ENCODE measurements around the gene HNF1B.
A peak's percentile ranks its signal among the peaks of the same experiment; 100 is the strongest.
"Not testable (repeated sequence)": the region's sequence is repeated elsewhere in the genome, so short reads cannot be mapped to it uniquely, and the experiment has no call there.

HNF1B gene

DNA sequence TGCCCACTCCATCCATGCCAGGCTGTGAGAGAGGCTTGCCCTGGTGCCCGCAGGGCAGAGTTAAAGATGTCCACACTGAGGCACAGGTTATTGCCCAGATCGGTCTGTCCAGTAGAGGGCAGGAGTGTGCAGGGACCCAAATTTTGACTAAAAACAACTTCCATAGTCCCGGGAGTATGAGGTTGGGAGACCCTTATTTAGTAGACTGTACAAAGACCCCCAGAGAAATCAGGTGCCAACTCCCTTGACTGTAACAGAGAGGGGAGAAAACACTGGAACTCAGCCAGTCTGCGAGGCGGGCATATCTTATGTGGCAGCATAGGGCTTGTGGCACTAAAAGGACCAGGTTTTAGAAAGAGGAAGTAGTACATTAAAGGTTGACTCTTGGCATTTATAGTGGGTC, 43.4 kb downstream of the HNF1B start:
- peak; percentile 21 to 44 for DNase-seq (ENCODE audit: low read depth in 2 of 2)

DNA sequence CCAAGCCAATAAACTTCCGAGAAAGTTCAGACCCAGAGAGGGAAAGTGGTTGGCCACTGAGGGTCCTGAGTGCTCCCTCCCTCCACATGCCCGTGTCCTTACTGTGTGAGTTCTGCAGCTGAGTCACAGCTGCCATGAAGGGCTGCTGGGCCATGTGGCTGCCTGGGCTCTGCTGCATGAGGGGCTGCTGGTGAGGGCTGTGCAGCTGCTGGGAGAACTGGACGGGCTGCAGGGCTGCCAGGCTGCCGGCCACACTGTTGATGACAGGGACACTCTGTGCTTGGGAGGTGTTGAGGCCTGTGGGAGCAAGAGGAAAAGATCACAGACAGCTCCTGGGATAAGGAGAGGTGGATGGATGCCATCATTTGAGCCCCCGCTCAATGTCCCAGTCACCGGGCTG, 44.0 kb downstream of the HNF1B start:
- no peak for DNase-seq (ENCODE audit: low read depth in 2 of 2)

DNA sequence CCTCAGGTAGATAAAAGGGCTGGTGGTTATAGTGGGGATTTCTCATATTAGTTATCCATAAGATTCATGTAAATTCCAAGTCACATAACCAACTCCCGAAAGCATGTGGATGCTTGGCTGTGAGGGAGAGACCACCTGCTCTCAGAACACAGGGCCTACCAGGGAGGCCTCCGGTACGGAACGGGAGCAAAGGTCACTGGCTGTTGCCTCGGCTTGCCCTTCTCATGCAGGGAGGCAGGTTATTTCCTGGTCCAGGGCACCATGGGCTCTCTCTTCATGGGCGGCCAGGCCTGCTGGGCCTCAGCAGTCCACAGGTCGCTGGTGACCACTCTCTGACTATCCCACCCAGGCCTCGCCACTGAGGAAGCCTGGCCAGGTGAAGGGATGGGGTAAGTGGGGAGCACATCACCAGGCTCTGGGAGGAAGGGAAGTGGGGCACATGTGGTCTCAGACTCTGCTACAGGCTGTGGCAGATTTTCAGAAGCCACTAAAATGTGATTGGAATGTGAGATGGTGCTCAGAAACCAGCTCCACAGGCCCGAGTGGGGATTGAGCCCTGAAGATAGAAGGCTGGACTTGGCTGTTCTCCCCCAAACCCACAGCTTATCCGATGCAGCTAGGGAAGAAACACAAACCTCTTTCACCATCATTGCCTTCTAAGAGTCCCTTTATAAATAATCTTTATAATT, 45.4 kb downstream of the HNF1B start:
- no peak for DNase-seq (ENCODE audit: low read depth in 2 of 2)

DNA sequence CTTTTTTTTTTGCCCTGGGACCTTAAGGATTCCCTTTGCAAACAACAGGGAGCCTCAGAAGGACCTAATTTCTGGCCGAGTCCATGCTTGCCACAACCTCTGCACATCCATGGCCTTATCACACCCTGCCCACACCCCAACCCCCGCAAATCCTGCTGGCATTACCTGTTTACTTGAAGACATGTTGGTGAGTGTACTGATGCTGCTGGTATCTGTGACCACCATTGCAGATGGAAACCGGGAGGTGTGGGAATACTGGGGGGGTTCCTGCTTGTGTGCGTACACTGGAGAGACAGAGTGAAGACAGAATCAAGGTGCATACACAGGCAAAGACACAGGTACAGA, 46.0 kb downstream of the HNF1B start:
- DNase-seq (ENCODE audit: low read depth in 2 of 2) = no peak

DNA sequence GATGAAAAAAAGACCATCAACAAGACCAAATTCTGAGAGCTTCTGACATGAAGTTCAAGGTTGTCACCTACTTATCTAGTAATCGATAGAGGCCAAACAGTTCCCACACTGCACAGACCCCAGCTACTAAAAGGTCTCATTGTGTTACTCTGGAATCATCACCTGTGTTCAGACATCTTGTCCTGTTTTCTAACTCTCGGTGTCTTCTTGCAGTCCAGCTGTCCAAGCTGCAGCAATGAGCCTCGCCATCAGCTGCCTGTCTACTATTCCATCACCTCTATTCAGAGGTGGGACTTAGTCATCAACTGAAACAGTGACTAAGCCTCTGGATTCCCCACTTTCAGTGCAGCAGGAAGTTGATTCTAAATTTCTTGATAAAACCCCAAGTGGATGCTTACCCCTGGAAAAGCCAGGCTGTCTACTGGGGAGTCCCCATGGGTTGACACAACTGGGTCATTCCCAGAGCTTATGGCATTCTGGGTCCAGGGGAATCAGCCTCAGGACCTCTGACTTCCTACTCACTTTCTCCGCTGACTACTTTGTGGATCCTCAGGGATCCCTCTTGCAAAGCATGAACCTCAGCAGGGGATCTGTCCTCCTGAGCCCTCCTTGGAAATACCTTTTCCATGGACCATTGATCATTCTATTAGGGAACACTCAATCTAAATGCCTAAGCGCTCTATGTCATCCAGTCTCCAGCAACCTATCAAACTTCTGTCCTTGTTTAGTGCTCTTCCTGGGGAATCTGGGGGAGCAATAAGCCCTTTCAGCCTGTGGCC, 46.5 kb downstream of the HNF1B start:
- no peak for DNase-seq (ENCODE audit: low read depth in 2 of 2)

DNA sequence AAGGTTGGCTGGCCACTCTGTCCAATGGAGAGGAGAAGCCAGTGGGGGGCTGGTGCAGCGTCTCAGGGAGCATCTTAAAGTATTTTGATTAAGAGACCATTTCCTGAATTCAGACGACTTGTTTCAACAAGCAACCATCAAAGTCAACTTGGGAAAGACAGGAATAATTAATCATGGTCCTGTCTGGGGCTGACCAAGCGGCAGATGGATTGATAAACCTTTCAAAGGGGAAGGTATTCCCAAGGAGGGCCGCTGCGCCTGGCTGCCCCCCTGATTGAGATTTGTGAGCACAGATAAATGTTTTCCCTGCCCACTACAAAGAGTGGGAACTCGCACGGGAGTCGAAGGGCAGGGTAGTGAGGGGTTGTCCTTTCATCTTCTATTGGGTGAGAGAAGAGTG, 47.5 kb downstream of the HNF1B start:
- no peak for DNase-seq (ENCODE audit: low read depth in 2 of 2)

DNA sequence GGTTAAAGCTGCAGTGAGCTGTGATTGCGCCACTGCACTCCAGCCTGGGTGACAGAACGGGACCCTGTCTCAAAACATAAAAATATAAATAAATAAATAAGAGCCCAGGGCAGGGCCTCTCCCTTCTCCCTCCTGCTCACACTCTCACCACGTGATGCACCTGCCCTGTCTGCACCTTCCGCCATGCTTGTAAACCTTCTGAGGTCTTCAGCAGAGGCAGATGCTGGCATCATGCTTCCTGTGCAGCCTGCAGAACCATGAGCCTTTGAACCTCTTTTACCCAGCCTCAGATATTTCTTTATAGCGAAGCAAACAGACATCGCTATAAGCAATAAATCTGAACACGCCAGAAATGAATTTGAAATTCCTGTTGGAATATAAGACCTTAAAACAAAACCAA, 48.5 kb downstream of the HNF1B start:
- DNase-seq (ENCODE audit: low read depth in 2 of 2) = no peak

DNA sequence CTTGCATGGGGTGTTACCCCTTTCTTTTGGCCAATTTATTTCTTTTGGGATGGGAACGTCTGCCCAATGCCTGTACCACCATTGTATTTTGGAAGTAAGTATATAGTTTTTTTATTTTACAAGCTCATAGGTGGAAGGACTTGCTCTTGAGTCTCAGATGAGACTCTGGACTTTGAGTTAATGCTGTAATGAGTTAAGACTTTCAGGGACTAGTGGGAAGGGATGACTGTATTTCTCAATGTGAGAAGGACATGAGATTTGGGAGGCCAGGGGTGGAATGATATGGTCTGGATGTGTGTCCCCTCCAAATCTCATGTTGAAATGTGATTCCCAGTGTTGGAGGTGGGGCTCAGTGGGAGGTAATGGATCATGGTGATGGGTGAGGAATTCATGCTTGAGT, 49.1 kb downstream of the HNF1B start:
- no peak for DNase-seq (ENCODE audit: low read depth in 2 of 2)

DNA sequence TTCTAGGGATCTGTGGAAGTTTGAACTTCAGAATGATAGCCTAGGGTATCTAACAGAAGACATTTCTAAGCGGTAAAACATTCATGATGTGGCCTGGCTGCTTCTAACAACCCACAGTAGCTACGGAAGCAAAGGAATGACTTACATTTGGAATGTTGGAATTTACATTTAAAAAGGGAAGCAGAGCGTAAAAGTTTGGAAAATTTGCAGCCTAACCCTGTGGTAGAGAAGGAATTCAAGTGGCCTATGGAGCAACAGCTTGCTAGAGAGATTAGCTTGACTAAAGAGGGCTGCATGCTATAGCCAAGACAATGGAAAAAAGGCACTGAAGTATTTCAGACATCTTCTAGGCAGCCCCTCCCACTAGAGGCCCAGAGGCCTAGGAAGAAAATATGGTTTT, 50.1 kb downstream of the HNF1B start:
- DNase-seq (ENCODE audit: low read depth in 2 of 2) = no peak

DNA sequence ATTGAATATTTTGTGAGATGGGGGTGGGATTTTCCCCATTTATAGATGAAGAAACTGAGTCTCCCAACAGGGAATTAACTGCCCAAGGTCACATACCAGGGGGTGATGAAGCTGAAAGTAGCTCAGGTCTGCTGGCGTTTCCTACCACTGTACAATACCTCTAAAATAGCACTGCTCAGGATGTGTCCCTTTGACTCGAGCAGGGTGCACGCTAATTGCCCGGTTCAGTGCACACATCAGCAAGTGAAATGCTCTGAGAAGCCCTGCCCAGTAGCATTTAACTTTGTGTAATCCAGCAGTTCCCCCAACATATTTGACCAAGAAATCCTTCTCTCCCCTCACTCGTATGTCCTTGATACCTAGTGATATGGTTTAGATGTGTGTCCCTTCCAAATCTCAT, 51.5 kb downstream of the HNF1B start:
- DNase-seq (ENCODE audit: low read depth in 2 of 2) = no peak

DNA sequence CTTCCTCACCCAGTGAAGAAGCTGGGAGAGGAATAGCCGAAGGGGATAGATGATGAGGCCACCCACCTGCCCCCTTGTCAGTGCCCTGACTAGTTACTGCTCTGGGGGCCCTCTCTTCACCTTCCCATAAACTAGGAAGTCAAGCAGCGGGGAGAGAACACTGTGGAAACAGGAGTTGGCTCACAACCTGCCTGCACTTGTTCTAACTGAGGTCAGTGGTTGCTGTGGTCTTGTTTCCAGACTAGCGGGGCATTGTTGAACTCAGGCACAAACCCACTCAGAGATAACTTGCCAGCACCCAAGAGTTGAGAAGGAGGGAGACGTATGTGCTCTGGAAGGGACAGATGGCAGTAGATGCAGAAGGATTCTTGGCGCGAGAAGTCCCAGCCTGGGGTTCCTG, 53.1 kb downstream of the HNF1B start:
- DNase-seq (ENCODE audit: low read depth in 2 of 2) = no peak

DNA sequence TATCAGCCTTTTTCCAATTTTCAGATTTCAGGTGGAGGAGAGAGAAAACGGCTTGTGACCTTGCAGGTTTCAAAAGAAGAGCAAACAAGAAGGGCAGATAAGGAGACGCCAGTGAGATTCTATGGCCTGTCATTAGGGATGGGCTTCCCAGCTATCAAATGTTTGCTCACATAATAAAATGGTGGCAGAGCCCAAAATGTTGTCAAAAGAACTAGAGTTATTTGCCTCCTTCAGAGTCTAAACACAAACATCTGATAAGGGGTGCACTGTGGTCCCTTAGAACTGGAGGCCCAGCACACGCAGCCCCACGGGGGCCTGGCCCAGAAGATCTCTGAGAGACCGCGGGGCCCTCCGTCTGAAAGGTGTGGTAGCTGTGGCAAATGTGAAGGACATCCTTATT, 55.5 kb downstream of the HNF1B start:
- no peak for DNase-seq (ENCODE audit: low read depth in 2 of 2)

DNA sequence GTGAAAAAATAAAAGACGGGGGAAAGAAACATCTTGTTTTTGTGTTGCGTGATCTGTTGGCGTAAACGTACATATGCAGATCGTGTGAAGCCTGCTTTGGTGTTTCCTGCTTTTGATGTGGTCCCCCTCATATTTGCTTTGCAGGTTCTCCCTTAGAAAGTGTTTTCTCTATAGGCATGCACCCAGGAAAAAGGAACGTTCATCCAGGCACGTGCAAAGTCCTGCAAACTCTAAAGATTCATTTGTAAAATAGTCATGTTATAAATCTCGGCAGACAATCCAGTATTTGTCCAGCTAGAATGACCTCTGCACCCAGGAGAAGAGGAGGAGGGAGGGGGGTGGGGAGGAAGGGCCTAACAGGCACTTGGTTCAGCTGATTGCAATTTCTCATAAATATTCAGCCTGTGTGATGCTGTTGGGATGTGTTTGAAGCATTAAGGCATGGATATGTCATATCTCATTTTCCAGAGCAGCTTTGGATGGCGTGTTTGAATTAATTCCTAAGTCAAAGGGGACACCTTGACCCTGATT, 61.3 kb downstream of the HNF1B start:
- DNase-seq (ENCODE audit: low read depth in 2 of 2) = no peak

DNA sequence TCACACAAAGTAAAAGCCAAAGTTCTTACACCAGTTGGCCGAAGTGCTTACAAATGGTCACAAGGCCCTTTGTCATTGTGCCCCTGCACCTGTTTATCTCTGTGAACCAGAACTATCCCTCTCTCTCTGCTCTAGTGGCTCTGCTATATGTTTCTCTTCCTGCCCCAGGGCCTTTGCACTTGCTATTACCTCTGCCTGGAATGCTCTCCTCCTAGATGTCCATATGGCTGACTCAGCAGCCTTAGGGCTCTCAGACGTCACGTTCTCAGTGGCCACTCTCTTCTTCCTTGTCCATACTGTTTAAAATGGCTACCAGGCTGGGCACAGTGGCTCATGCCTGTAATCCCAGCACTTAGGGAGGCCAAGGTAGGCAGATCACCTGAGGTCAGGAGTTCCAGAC, 62.9 kb downstream of the HNF1B start:
- DNase-seq (ENCODE audit: low read depth in 2 of 2) = no peak

DNA sequence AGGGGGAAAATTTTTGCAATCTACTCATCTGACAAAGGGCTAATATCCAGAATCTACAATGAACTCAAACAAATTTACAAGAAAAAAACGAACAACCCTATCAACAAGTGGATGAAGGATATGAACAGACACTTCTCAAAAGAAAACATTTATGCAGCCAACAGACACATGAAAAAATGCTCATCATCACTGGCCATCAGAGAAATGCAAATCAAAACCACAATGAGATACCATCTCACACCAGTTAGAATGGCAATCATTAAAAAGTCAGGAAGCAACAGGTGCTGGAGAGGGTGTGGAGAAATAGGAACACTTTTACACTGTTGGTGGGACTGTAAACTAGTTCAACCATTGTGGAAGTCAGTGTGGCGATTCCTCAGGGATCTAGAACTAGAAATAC, 64.9 kb downstream of the HNF1B start:
- DNase-seq (ENCODE audit: low read depth in 2 of 2) = not testable (repeated sequence)

DNA sequence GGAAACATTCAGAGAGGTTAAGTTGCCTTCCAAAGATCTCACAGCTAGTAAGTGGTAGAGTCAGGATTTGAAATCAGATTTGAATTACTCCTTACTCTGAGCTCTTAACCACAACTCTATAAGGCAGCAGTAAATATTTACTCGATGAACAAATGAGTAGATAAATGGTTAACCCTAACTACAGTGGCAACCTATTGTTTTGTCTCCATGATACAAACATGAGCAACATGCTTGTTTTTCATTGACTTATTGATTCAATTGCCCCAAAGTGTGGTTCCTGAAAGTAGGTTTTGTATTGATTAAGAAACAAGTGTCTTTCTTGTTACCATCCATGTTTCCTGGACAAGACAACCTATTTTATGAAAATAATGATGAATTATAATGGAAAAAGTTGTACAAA, 66.8 kb downstream of the HNF1B start:
- DNase-seq (ENCODE audit: low read depth in 2 of 2) = no peak

DNA sequence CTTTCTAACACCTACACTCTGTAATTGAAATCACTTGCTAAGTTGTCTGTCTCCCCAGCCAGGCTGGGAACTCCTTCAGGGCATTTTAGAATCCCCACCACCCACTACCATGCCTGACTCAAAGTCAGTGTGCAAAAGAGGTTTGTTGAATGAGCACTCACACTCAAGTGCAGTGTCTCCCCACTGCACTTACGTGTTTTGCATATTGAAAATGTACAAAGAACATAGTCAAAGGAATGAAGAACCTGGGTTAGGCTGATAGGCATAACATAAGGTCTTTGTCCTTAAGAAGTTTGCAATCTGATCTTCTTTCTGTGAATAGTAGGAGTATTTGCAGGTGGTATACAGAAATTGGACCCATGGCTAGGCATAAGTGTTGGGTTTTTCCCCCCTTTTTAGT, 67.8 kb downstream of the HNF1B start:
- DNase-seq (ENCODE audit: low read depth in 2 of 2) = no peak

DNA sequence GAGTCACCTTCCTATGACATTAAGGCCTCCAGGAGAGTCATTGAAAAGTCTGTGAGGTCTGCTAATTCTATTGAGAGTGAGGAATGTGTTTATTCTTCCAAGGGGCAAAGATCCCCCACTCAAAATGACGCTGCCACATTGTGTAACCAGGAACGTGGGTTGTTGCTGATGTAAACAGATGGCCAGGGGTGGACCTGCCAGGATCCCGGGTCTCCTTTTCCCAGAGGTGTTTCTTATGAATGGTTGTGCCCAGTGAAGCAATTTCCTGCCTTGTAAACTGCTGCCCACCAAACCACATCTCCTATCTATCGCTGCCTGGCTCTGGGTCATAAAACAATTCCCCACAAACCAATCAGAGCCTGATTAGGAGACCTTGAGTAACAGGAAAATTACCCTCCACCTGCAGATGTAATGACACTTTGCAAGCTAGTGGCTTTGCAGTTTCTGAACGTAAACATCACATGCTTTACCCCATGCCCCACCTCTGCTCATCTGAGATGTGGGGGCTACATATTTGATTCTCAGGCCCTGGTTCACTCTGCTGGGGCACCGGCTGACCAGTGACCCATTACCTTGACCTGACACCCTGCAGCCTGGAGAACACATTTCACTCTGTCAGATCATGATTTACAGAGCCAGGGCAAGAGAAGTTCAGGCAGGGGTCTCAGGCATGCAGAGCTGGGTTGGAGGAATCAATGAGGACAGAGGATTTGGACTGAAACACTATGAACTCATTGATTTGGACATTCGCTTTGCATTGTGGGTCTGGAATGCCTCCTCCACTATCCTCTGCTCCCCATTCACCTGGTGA, 68.5 kb downstream of the HNF1B start:
- no peak for DNase-seq (ENCODE audit: low read depth in 2 of 2)

DNA sequence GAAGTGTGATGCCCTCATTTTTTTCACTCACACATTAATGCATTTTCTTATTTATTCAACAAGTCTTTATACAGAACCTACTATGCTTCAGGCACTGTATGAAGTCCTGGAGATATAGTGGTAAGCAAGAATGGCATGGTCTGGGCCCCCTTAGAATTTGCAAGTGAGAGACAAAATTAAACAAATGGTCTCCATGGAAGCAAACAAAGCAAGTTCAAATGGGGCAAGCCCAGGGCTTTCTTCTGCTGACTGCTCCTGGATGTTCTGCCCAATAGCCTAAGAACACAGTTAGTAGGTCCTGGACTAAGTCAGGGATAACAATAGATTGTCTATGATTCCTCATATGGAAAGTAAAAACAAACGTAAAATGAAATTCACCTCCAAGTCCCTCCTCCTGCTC, 70.3 kb downstream of the HNF1B start:
- no peak for DNase-seq (ENCODE audit: low read depth in 2 of 2)

DNA sequence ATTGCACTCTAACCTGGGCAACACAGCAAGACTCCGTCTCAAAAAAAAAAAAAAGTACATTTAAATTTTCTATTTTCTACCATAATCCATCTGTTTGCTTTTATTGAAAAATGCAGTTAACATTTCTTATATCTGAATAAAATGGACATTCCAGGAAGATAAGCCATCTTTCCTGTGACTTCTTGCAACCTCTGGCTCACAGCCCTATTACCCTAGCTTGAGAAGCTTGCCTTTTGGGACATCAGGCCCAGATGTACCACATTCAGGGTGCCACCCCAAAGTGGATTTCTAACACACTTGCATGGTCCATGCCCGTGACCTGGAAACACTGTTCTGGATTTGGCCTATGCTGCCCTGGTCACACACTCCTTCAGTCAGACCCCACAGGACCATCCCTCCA, 71.5 kb downstream of the HNF1B start:
- no peak for DNase-seq (ENCODE audit: low read depth in 2 of 2)

DNA sequence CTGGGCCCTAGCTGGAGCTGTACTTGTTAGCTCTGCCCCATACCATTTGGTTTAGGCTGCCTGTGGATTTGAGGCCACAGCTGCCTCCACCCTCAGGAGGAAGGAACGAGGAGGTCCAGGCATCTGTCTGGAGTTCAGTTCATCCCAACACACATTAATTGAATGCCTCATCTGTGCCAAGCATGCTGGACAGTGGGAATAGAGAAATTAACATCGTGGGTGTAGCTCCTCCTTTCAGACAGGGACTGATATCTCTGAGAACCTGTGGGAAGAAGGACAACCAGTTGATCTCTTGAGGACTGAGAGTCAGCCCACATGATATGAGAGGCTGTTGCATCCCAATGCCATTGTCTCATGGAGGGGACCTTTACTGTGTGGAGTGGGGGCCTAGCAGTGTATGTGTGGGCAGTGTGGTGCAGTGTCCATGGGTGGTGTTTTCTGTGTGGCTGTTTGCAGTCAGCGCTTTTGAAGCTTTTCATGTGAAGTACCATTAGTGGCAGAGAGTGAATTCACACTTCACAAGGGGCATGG, 72.2 kb downstream of the HNF1B start:
- no peak for DNase-seq (ENCODE audit: low read depth in 2 of 2)

DNA sequence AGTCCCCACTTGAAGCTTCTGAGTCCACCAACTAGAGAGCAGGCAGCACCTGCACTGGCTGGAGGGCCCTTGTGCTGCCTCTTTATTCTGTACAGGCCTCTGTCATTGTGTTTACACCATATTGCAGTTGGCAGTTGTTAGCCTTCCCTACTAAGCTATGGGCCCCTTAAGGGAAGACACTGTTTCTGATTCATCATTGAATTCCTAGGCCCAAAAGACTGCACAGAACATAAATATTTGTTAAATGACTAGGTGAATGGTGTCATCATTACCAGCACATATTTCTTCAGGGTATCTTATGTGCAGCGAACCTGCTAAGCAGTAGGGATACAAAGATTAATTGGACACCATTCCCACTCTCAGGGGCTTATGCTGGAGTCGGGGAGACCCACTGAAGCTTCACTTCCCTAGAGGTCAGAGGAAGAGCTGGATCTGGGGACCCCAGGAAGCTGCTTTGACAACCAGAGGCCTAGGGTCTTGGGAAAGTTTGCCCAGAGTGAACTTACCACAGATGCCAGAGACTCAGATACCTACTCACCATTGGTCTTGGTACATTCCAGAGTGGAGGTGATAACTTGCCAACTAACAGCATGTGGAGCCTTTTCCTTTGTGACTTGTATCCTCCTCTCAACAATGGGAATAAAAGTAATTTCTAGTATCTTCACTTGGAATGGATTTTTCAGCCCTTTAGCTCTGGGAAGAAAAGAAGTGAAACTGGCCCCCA, 72.9 kb downstream of the HNF1B start:
- DNase-seq (ENCODE audit: low read depth in 2 of 2) = no peak
